ENCODE results near the gene IFNA7. TPM values are rescaled to one million over a fixed set of nuclear protein-coding genes. Genes with fewer than 3 reads are reported as not detected.

IFNA7 gene
- total RNA-seq, 4 donors from 2014 or later: not detected

DNA sequence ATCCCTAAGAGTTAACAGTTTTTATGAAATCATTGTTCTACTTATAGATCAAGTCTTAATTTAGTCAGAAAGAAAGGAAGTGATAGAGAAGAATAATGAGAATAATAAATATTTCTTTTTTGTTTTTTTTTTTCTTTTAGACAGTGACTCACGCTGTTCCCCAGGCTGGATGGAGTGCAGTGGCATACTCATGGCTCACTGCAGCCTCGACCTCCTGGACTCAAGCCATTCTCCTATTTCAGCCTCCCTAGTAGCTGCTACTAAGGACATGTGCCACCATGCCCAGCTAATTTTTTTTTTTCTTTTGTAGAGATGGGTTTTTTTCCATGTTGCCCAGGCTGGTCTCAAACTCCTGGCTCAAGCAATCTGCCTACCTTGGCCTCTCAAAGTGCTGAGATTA, 46.5 kb downstream of the IFNA7 start:
- no peaks in the 10 kb centered on the region for H3K9me3 ChIP-seq
- no peak for DNase-seq
- H3K27ac ChIP-seq: no peak overlapping the region

DNA sequence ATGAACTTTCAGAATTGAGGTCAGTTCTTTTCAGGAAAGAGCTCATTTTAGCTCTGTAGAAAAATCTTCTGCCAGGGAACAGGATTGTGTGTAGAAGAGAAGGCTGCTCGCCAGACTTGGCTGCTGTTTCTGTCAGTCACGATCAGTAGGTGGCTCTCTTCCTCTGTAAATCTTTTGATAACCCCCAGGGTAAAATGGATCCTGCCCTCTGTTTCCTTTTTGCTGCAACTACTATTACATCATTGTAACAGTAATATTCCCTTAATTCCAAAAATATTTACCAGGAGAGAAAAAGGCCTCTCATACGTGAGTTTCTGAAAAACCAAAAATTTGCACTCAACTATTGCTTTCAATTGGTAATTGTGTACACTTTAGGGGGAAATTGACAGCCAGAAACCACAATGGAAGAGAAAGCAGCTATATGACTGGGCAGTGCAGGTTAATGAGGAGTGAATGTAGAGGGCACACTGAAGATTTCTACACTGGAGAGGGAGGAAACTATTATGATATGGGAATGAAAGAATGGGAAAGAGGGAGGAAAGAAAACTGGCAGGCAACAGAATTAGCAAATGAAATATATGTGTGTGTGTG, 47.9 kb downstream of the IFNA7 start:
- H3K4me3 ChIP-seq: no peak overlapping the region
- TF ChIP-seq POLR2A (IDR thresholded peaks at IDR 0.05): no peak
- TF ChIP-seq, protein P1, sequence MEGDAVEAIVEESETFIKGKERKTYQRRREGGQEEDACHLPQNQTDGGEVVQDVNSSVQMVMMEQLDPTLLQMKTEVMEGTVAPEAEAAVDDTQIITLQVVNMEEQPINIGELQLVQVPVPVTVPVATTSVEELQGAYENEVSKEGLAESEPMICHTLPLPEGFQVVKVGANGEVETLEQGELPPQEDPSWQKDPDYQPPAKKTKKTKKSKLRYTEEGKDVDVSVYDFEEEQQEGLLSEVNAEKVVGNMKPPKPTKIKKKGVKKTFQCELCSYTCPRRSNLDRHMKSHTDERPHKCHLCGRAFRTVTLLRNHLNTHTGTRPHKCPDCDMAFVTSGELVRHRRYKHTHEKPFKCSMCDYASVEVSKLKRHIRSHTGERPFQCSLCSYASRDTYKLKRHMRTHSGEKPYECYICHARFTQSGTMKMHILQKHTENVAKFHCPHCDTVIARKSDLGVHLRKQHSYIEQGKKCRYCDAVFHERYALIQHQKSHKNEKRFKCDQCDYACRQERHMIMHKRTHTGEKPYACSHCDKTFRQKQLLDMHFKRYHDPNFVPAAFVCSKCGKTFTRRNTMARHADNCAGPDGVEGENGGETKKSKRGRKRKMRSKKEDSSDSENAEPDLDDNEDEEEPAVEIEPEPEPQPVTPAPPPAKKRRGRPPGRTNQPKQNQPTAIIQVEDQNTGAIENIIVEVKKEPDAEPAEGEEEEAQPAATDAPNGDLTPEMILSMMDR (IDR thresholded peaks at IDR 0.05): peak in 1 of 6 experiments; percentile 23
- no peaks in the 10 kb centered on the region for H3K27me3 ChIP-seq
- no peak overlapping the region for H3K27ac ChIP-seq
- no peak for DNase-seq
- no peaks in the 10 kb centered on the region for H3K36me3 ChIP-seq
- no peaks in the 10 kb centered on the region for H3K4me1 ChIP-seq
- no peaks in the 10 kb centered on the region for H3K9me3 ChIP-seq

More for the DNA sequence above, 46.5 kb downstream of the IFNA7 start:
- Histone ChIP-seq H3K4me3 (no peak overlapping the region), H3K36me3 (no peaks in the 10 kb centered on the region), H3K4me1 (no peaks in the 10 kb centered on the region), H3K27me3 (no peaks in the 10 kb centered on the region)
- TF ChIP-seq POLR2A (IDR thresholded peaks at IDR 0.05): no peak
- TF ChIP-seq, protein P1 (IDR thresholded peaks at IDR 0.05): no peak

DNA sequence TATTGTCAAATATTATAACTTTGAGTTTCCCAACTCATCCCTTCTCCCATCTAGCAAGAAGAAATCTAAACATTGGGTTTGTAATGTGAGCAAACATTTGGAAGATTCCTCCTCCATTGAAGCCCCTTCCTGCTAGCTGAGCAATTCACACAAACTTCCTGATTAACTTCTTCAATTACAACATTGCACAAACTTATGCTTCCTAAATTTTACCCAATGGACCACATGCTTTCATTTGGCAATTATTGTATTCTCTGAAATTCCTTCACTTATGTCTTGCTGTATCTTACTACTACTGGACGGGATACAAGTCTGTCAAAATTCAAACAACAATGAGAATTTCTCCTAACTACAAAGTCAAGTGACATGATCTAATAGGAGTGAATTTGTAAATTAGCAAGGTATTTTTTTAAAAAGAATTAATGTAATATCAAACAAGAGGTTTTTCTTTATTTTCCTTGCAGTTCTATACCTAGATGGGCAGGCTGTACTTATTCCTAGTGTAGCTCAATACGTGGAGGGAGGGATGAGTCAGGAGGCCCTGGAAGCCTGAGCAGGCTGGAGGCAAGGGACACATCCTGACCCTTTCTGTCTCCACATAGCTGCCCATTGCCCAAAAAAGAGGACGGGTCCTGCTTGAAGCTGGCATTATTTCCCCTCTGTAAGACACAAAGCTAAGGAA, 48.5 kb downstream of the IFNA7 start:
- no peaks in the 10 kb centered on the region for H3K36me3 ChIP-seq
- DNase-seq: no peak
- H3K4me3 ChIP-seq: no peak overlapping the region
- no peaks in the 10 kb centered on the region for H3K4me1 ChIP-seq
- TF ChIP-seq, protein P1 (IDR thresholded peaks at IDR 0.05): no peak
- TF ChIP-seq POLR2A (IDR thresholded peaks at IDR 0.05): no peak
- H3K27ac ChIP-seq: no peak overlapping the region
- H3K27me3 ChIP-seq: no peaks in the 10 kb centered on the region
- H3K9me3 ChIP-seq: no peaks in the 10 kb centered on the region

Small RNA genes lying within 50 kb of the gene (small RNA-seq; reads per million reads assigned to genes)
- gene RF00019: 0 reads per million in 2 donors

Other genes with a start within 250 kb of the IFNA7 start
- gene HACD4, start 170.6 kb downstream of the IFNA7 start, total RNA-seq: 1 to 10 TPM; 1.2 to 8.3 (median 2.0) TPM
- gene IFNB1, start 124.3 kb downstream of the IFNA7 start, total RNA-seq: not detected
- gene IFNW1, start 60.4 kb downstream of the IFNA7 start, total RNA-seq: not detected
- gene IFNA21, start 35.5 kb downstream of the IFNA7 start, total RNA-seq: not detected
- not detected for gene IFNA4, start 14.6 kb downstream of the IFNA7 start, total RNA-seq
- not detected for gene IFNA10, start 4.9 kb upstream of the IFNA7 start, total RNA-seq
- not detected for gene IFNA16, start 15.1 kb upstream of the IFNA7 start, total RNA-seq
- gene IFNA17, start 26.0 kb upstream of the IFNA7 start, total RNA-seq: not detected
- gene IFNA14, start 37.8 kb upstream of the IFNA7 start, total RNA-seq: not detected
- gene IFNA5, start 103.1 kb upstream of the IFNA7 start, total RNA-seq: 1 to 10 TPM in 1 of 4 donors, not detected in 3; 1.4 TPM
- gene KLHL9, start 133.2 kb upstream of the IFNA7 start, total RNA-seq: 10 to 100 TPM; 16.3 to 23.1 (median 18.5) TPM
- not detected for gene IFNA6, start 148.7 kb upstream of the IFNA7 start, total RNA-seq
- gene IFNA13, start 165.9 kb upstream of the IFNA7 start, total RNA-seq: not detected
- not detected for gene IFNA2, start 183.2 kb upstream of the IFNA7 start, total RNA-seq
- gene IFNA8, start 206.9 kb upstream of the IFNA7 start, total RNA-seq: not detected
- not detected for gene IFNA1, start 238.2 kb upstream of the IFNA7 start, total RNA-seq

All from Peyer's patch (tissue), 4 donors.